GM10248 (cell line): ENCODE data around the gene TCF7L1.
"Not testable (repeated sequence)": the region's sequence is repeated elsewhere in the genome, so short reads cannot be mapped to it uniquely, and the experiment has no call there.

Source experiments
- CTCF ChIA-PET: fragments of 300-600 bp; sonication (Branson Sonifier 250); formaldehyde crosslinking; extraction: SDS; loops from one replicate; lab custom pipeline; 2021; ENCODE audit warnings: antibody characterized with exemption; lab: Yijun Ruan, JAX
- POLR2A ChIA-PET: fragments of 350-650 bp; sonication (Branson Sonifier 250); formaldehyde crosslinking; extraction: SDS; loops from one replicate; lab custom pipeline; 2020; ENCODE audit warnings: antibody characterized with exemption; lab: Yijun Ruan, JAX
- DNase-seq: peaks from one replicate; pipeline ENCODE4 v3.0.0; 2012; ENCODE audit errors: extremely low spot score
- CTCF ChIP-seq: IDR thresholded peaks from 2 replicates; pipeline ENCODE4 v1.5.1; 2012; ENCODE audit warnings: mild to moderate bottlenecking, low read depth; ENCODE audit errors: extremely low read depth, missing control alignments, control extremely low read depth

Gene TCF7L1

GRCh38 chr2:85308201-85308600 is 175.0 kb downstream of the TCF7L1 start:
- DNase-seq, result no peak
- TF ChIP-seq CTCF, result no peak
- ChIA-PET CTCF (interaction anchor here (3.3 kb wide), 1 partner anchor 8 kb away, joined by 46 read pairs; no protein-coding TSS in a partner anchor), POLR2A (no interaction called here)

GRCh38 chr2:85308896-85309555 is 175.8 kb downstream of the TCF7L1 start:
- no peak for TF ChIP-seq CTCF
- DNase-seq, result no peak
- ChIA-PET POLR2A (no interaction called here), CTCF (interaction anchor here (0.8 to 3.3 kb wide), 4 partner anchors 9 to 24 kb away, joined by 3 to 46 read pairs (median 6); no protein-coding TSS in a partner anchor)

GRCh38 chr2:85309699-85310321 is 176.6 kb downstream of the TCF7L1 start:
- CTCF ChIA-PET, result interaction anchor here (0.9 to 3.3 kb wide), 6 partner anchors 10 to 384 kb away, joined by 3 to 46 read pairs (median 3); no protein-coding TSS in a partner anchor
- POLR2A ChIA-PET, result no interaction called here
- DNase-seq, result no peak
- no peak for TF ChIP-seq CTCF

GRCh38 chr2:85310330-85310729 is 177.1 kb downstream of the TCF7L1 start:
- no peak for DNase-seq
- ChIA-PET CTCF (interaction anchor here (0.9 to 3.3 kb wide), 5 partner anchors 10 to 385 kb away, joined by 3 to 46 read pairs (median 3); no protein-coding TSS in a partner anchor), POLR2A (no interaction called here)
- no peak for TF ChIP-seq CTCF

- TF ChIP-seq CTCF, result no peak
- CTCF ChIA-PET, result interaction anchor here (0.7 to 4.6 kb wide), 4 partner anchors 13 to 239 kb away, joined by 3 to 28 read pairs (median 4); no protein-coding TSS in a partner anchor
- POLR2A ChIA-PET, result interaction anchor here (1.0 kb wide), 1 partner anchor 42 kb away, joined by 3 read pairs; the partner anchor contains the start of genes ELMOD3 and RETSAT
- no peak for DNase-seq
Measured at GRCh38 chr2:85312404-85312803, 179.2 kb downstream of the TCF7L1 start.

- no peak for TF ChIP-seq CTCF
- POLR2A ChIA-PET, result interaction anchor here (0.6 kb wide), 1 partner anchor 28 kb away, joined by 4 read pairs; no protein-coding TSS in a partner anchor
Measured at GRCh38 chr2:85314884-85315242, 181.7 kb downstream of the TCF7L1 start.

GRCh38 chr2:85315921-85316320 is 182.7 kb downstream of the TCF7L1 start:
- DNase-seq, POLR2A ChIA-PET: not testable (repeated sequence)
- CTCF ChIA-PET, result interaction anchor here (4.6 to 6.3 kb wide), 2 partner anchors 17 kb away, joined by 28 to 48 read pairs; no protein-coding TSS in a partner anchor

More at GRCh38 chr2:85314884-85315242, 181.7 kb downstream of the TCF7L1 start:
- CTCF ChIA-PET, result interaction anchor here (1.9 to 4.6 kb wide), 3 partner anchors 16 to 389 kb away, joined by 5 to 28 read pairs (median 5); no protein-coding TSS in a partner anchor
- no peak for DNase-seq
